Heart left ventricle (tissue), 16 donors: ENCODE measurements around the gene CGB5. TPM values are rescaled to one million over a fixed set of nuclear protein-coding genes. Genes with fewer than 3 reads are reported as not detected.
"Not testable (repeated sequence)": the region's sequence is repeated elsewhere in the genome, so short reads cannot be mapped to it uniquely, and the experiment has no call there.

Experiments
- ATAC-seq, 4 donors: fragments of 200-7000 bp; cut with Tn5 transposase; one replicate each; pipeline ENCODE4 v1.9.1; 2020 to 2022; ENCODE audit warnings: moderate library complexity in 4 of 4, mild to moderate bottlenecking in 3 of 4, moderate number of reproducible peaks in 1 of 4
- DNase-seq, 5 donors: peaks; one replicate each; pipeline ENCODE4 v3.0.0-alpha.2; 2020
- H3K27ac ChIP-seq, 12 donors: fragments of 200-600 bp; sonication (generic) in 4 of 12; one replicate each; pipeline versions ENCODE4 v1.5.0 to v1.8.0; 2016 to 2022; ENCODE audit warnings: mild to moderate bottlenecking in 2 of 12
- H3K27me3 ChIP-seq, 9 donors: fragments of 200-600 bp; sonication (generic) in 2 of 9; one replicate each; pipeline versions ENCODE4 v1.5.1 to v1.8.0; 2016 to 2022; ENCODE audit warnings: mild to moderate bottlenecking in 3 of 9
- H3K36me3 ChIP-seq, 9 donors: fragments of 200-600 bp; sonication (generic) in 2 of 9; one replicate each; pipeline versions ENCODE4 v1.5.0 to v1.8.0; 2018 to 2022; ENCODE audit warnings: mild to moderate bottlenecking in 2 of 9
- H3K4me1 ChIP-seq, 12 donors: fragments of 200-600 bp; sonication (generic) in 4 of 12; one replicate each; pipeline versions ENCODE4 v1.5.0 to v1.8.0; 2016 to 2022; ENCODE audit warnings: mild to moderate bottlenecking in 3 of 12
- H3K4me3 ChIP-seq, 12 donors: fragments of 200-600 bp; sonication (generic) in 4 of 12; one replicate each; pipeline versions ENCODE4 v1.5.0 to v1.8.0; 2017 to 2022; ENCODE audit warnings: mild to moderate bottlenecking in 9 of 12, moderate library complexity in 4 of 12
- H3K9me3 ChIP-seq, 12 donors: fragments of 200-600 bp; sonication (generic) in 4 of 12; one replicate each; pipeline versions ENCODE4 v1.5.0 to v1.8.0; 2016 to 2022; ENCODE audit warnings: mild to moderate bottlenecking in 1 of 12
- CTCF ChIP-seq, 12 donors: fragments of 200-600 bp; sonication (generic) in 4 of 12; IDR thresholded peaks; one replicate each; pipeline versions ENCODE4 v1.5.0 to v1.8.0; 2018 to 2022; ENCODE audit warnings: antibody characterized with exemption in 12 of 12, mild to moderate bottlenecking in 5 of 12
- POLR2A ChIP-seq, 2 donors: fragments of 450-650 bp; IDR thresholded peaks; one replicate each; pipeline ENCODE4 v1.6.1; 2017; ENCODE audit warnings: antibody characterized with exemption in 2 of 2, mild to moderate bottlenecking in 2 of 2, moderate library complexity in 2 of 2
- WGBS, 4 donors: extraction: QIAGEN DNeasy Blood & Tissue Kit in 2 of 4; methylation state at CpG; one replicate each; pipeline versions ENCODE4 v1.1.5 to v1.1.7; 2013 to 2018; 5-methylcytosine and 5-hydroxymethylcytosine counted together
- intact Hi-C, 10 donors: fragments of 100-400 bp; cut with DNase I; formaldehyde crosslinking; loops; one replicate each; pipeline versions ENCODE4 v1.11.1 to v1.14.2; 2022
- polyA plus RNA-seq, 2 donors: library from polyadenylated mRNA; stranded (reverse); fragments of 200-250 nt; gene quantifications; one replicate each; pipeline ENCODE4 v1.2.3, GENCODE V29; 2013
- total RNA-seq, 9 donors: library from RNA; depleted of rRNA in 2 of 9; stranded (reverse); fragments of >200 nt in 2 of 9; fragmentation: NEBNext Ultra II Directional in 3 of 9; extraction: Animal tissue kit (Norgen Biotek cat#: 25700) in 3 of 9; gene quantifications; one replicate each; pipeline versions ENCODE4 v1.1.0 to v1.2.4, GENCODE V29; 2016 to 2023
- donor health status: ischemic (EF 13 %, LVEDD 7.1; RV severe dilation, severe dysfunction).
- donor health status: healthy with polysubstance abuse.
- donor health status: DM: no; HTN: yes; CAD: no.
- donor health status: DM: no; HTN: no; CAD: no.
- donor health status: ischemic (EF 25% LVEDD 6.9; RV normal size, moderate dysfunction).
- donor health status: ischemic (EF 25% LVEDD 5.7; RV mildly dilated, moderate dysfunction).
- donor health status: healthy.
- donor health status: DM: yes; HTN: yes; CAD: no.
- donor health status: ischemic (EF 35%, LVEDD 5.7; RV mildly dilated, moderate dysfunction).
- donor health status: nonischemic (EF 11% LVEDD 7.7; RV severe dilation, severe dysfunction).
- donor health status: DM: yes; HTN: yes; CAD: no.
- donor health status: PGD.
- donor health status: ischemic (EF 29% LVEDD 5.4; RV normal size, mild dysfunction).
- donor health status: nonischemic (EF 23%, LVEDD 6.1; RV moderate dilation, normal function).

The CGB5 gene
- total and polyA plus RNA-seq, 11 donors, result not detected

GRCh38 chr19:49016067-49016839 lies 27.4 kb upstream of the CGB5 start:
- peaks cover 0 to 25% (median 0%) of the 10 kb centered on the region in 9 donors for H3K27me3 ChIP-seq
- DNase-seq (no peak), ATAC-seq (no peak)
- intact Hi-C loops, result no loop called here
- H3K27ac ChIP-seq, result no peak overlapping the region
- peaks cover 0 to 29% (median 16%) of the 10 kb centered on the region in 12 donors for H3K4me1 ChIP-seq
- no peak overlapping the region for H3K4me3 ChIP-seq
- no peaks in the 10 kb centered on the region for H3K9me3 ChIP-seq
- WGBS, 4 donors, result 95 to 100% (median 96%) methylated on average over 11 to 26 of the region's 29 CpGs
- H3K36me3 ChIP-seq, result peaks cover 0 to 47% (median 26%) of the 10 kb centered on the region in 9 donors
- TF ChIP-seq POLR2A (IDR thresholded peaks at IDR 0.05) (no peak), CTCF (IDR thresholded peaks at IDR 0.05) (no peak)

DNA sequence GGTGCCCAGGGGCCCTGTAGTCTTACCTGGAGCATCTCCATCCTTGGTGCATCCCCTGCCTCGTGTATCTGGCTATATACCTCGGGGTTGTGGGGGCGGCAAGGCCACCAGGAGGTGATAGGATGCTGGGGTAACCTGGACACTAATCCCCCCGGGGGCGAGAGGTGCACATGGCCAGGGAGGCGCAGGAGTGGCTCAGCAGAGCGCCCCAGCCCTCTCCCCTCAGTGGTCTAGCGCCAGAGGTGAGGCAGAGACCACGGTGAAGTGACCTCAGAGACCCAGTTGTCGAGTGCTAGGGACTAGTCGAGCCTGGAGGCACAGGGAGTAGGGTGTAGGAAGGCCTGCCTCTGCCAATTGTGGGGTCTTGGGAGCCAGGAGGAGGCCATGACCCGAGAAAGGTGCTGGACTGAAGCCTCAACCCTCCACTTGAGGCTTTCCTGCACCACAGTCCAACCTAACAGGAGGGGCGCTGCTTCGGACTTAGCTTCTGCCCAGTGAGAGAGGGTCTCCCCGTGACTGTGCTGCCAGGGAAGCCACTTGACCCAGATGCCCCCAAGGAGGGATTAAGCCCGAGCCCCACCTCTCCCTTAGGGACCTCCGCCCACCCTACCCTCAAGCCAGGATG lies 26.5 kb upstream of the CGB5 start, which contains the start of gene LHB:
TSS of gene LHB (minus strand) at position 51 of the 625 bp plus-strand sequence. CDS start at position 41, 10 bp downstream.
- H3K27me3 ChIP-seq, result peaks cover 0 to 25% (median 0%) of the 10 kb centered on the region in 9 donors
- peaks cover 0 to 29% (median 16%) of the 10 kb centered on the region in 12 donors for H3K4me1 ChIP-seq
- intact Hi-C loops, result no loop called here
- TF ChIP-seq POLR2A (IDR thresholded peaks at IDR 0.05) (no peak), CTCF (IDR thresholded peaks at IDR 0.05) (no peak)
- peaks cover 0 to 38% (median 17%) of the 10 kb centered on the region in 9 donors for H3K36me3 ChIP-seq
- peak within 1 kb of the TSS; percentile 15 to 63 (median 52) for H3K4me3 ChIP-seq
- DNase-seq (no peak), ATAC-seq (no peak)
- H3K9me3 ChIP-seq, result no peaks in the 10 kb centered on the region
- peak within 1 kb of the TSS in 1 of 12 donors; percentile 42 for H3K27ac ChIP-seq
- 76 to 83% (median 77%) methylated on average over 10 to 17 of the region's 17 CpGs for WGBS, 4 donors

GRCh38 chr19:49017666-49018351 lies 25.8 kb upstream of the CGB5 start:
- no peak for TF ChIP-seq POLR2A (IDR thresholded peaks at IDR 0.05)
- peak in 9 of 12 donors; percentile 32 to 68 (median 50) for TF ChIP-seq CTCF (IDR thresholded peaks at IDR 0.05)
- 1 to 2% (median 1%) methylated on average over 25 to 62 of the region's 62 CpGs for WGBS, 4 donors
- Histone ChIP-seq H3K36me3 (peaks cover 0 to 32% (median 13%) of the 10 kb centered on the region in 9 donors), H3K9me3 (no peaks in the 10 kb centered on the region), H3K27ac (peak overlapping the region in 1 of 12 donors; percentile 42), H3K4me1 (peaks cover 0 to 29% (median 16%) of the 10 kb centered on the region in 12 donors), H3K27me3 (peaks cover 0 to 25% (median 0%) of the 10 kb centered on the region in 9 donors), H3K4me3 (peak overlapping the region; percentile 15 to 63 (median 52))
- intact Hi-C loops, result no loop called here
- ATAC-seq (peak in 3 of 4 donors; percentile 51 to 71 (median 69)), DNase-seq (peak; percentile 31 to 77 (median 53))

- intact Hi-C loops, H3K9me3 ChIP-seq, H3K27ac ChIP-seq: not testable (repeated sequence)
- peaks cover 0 to 29% (median 16%) of the 10 kb centered on the region in 12 donors for H3K4me1 ChIP-seq
- peaks cover 0 to 25% (median 0%) of the 10 kb centered on the region in 9 donors for H3K27me3 ChIP-seq
- ATAC-seq, result peak in 2 of 4 donors; percentile 14 to 23
- peaks cover 0 to 29% (median 13%) of the 10 kb centered on the region in 9 donors for H3K36me3 ChIP-seq
- peak in 1 of 5 donors; percentile 32 for DNase-seq
- peak overlapping the region in 11 of 12 donors; percentile 34 to 63 (median 54) for H3K4me3 ChIP-seq
- 4 to 9% (median 6%) methylated on average over 25 to 50 of the region's 50 CpGs for whole genome bisulfite sequencing, 4 donors
Observed at GRCh38 chr19:49018388-49019241, 25.0 kb upstream of the CGB5 start.
